NCI-H2227 treated with DMSO at 0.1 percent for 48 hours (cell line): ENCODE results near the gene LRRC56.

ENCODE experiments used
- DNase-seq: peaks from one replicate; lab custom pipeline; 2025; lab: John Stamatoyannopoulos, UW

LRRC56 gene

GRCh38 chr11:536841-537621 is at the start of gene LRRC56:
LRRC56 (plus strand) TSS chr11:537527; CDS start chr11:540685, 3,158 bp downstream.
- no peak for DNase-seq

DNA sequence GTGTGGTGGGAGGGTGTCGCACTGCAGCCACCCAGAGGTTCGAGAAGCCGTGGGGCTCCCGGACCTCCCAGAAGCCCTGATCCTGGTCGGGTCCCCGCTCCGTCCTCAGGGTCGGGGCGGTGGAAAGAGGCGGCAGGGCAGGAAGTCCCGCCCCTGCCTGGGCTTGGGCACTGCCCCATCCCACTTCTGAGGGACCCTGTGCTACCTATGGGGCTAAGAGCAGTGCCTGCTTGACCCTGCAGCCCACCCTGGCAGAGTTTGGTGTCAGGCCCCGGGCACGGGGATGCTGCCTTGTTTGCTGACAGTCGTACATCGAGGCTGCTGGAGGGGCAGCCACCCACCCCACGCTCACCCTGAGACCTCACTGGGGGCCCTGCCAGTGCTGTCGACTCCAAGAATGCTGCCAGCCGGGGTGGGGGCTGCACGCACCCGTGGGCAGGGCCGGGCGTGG is 49.7 kb upstream of the LRRC56 start:
- no peak for DNase-seq

GRCh38 chr11:488062-488461 is 49.3 kb upstream of the LRRC56 start:
- DNase-seq = no peak

GRCh38 chr11:488579-488978 is 48.7 kb upstream of the LRRC56 start:
- no peak for DNase-seq

DNA sequence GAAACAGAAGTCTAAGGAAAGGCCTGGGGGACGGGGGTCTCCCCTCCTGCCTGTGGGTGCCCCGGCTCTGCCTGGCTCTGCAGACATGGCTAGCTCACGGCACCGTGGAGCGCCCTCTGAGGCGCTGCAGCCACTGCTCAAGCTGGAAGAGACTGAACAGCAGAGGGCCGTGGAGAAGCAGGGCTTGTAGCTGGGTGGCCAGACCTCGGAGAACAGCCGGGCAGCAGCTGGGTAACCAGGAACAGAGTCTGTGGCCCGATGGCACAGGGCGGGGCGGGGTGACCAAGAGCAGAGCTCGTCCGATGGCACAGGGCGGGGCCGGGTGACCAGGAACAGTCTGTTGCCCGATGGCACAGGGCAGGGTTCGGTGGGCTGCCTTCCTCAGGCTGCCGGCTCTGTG is 48.3 kb upstream of the LRRC56 start:
- no peak for DNase-seq

GRCh38 chr11:489610-490185 is 47.6 kb upstream of the LRRC56 start:
- DNase-seq = no peak

- DNase-seq = no peak
Measured at GRCh38 chr11:490186-490929, 47.0 kb upstream of the LRRC56 start.

GRCh38 chr11:490930-491260 is 46.4 kb upstream of the LRRC56 start:
- no peak for DNase-seq

- DNase-seq = no peak
Measured at GRCh38 chr11:491358-491757, 46.0 kb upstream of the LRRC56 start.

DNA sequence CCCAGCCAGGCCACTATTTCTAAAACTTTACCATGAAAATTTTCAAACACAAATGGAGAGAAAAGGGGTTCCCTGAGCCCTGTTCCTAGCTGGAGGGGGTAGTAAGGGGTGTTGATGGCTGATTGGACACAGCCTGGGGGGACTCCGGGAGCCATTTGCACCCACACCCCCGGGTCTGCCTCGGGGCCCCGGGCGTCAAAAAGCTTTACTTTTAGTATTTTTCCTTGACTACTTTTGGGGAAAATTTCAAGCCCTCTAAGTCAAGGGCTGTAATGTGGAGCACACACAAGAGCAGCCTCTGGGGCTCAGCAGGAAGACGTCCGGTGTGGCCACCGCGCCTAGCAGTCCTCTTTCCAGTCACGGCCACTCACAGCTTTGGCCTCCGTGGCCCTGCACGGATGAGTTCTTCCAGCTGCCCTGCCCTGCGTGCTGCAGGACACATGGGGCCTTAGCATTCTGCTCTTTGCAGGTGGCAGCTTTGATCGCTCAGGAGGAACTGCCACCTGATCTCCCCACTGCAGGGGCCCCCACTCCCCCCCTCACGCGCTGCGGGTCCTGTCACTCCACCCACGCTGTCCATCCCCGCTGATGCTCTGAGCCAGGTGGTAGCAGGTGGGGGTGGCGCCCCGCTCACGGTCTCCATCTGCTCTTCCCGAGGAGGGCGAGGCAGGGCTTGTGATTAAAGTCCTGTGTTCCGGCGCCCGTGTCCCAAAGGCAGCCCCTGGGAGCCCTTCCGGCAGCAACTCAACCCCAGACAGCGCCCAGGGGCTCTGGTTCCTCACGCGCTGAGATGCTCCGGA is 44.7 kb upstream of the LRRC56 start:
- no peak for DNase-seq

DNA sequence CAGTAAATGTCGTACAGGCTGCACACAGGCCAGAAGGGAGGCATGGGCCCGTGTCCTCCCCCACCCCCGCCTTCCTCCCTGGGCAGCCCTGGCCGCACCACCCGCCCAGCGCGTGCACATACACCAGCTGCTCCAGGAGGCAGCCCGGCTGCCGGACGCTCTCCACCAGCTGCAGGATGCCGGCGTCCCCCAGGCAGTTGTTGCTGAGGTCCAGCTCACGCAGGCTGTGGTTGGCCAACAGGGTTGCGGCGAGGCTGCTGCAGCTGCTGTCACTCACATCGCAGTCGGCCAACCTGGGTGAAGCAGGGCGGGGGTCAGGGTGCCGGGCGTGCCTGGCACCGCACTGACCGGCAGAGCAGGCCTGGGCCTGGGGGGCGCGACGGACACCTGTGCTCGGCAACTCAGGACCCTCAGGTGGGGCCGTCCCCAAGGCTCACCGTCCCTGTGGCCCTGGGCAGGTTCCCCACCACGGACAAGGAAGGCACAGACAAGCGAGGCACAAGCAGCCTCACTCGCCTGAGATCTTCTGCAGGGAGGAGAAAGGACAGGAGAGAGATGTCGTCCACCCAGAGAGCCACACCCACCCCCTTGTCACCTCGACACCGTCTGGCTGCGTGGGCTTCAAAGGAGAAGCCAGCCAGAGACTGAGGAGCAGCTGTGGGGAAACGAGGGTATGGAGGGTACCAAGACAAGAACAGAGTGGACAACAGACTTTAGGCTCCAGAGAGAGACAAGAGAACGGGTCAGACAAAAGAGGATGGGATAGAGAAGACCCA is 42.4 kb upstream of the LRRC56 start:
- no peak for DNase-seq

- no peak for DNase-seq
Measured at GRCh38 chr11:495537-495931, 41.8 kb upstream of the LRRC56 start.

GRCh38 chr11:496834-497564 is 40.3 kb upstream of the LRRC56 start:
- no peak for DNase-seq

DNA sequence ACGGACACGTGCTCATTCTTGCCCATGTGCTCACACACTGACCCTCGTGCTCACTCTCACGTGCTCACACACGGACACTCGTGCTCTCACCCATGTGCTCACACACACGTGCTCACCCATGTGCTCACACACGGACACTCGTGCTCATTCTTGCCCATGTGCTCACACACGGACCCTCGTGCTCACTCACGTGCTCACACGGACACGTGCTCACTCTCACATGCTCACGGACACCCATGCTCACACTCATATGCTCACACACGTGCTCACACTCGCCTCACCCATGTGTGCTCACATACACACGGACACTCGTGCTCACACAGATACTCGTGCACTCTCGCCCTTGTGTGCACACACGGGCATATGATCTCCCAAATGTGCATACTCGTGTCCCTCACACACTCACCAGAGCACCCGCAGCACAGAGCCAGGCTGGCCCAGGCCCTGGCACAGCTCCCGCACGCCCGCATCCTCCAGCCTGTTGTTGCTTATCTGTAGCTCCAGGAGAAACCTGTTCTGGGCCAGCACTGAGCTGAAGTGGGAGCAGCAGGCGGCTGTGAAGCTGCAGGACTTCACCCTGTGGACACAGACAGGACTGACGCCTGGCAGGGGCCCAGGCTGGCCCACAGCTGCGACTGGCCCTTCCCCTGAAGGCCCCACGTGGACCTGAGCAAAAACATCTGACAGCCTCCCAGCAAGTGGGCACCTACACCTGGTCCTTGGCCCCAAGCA is 39.6 kb upstream of the LRRC56 start:
- DNase-seq = no peak

DNA sequence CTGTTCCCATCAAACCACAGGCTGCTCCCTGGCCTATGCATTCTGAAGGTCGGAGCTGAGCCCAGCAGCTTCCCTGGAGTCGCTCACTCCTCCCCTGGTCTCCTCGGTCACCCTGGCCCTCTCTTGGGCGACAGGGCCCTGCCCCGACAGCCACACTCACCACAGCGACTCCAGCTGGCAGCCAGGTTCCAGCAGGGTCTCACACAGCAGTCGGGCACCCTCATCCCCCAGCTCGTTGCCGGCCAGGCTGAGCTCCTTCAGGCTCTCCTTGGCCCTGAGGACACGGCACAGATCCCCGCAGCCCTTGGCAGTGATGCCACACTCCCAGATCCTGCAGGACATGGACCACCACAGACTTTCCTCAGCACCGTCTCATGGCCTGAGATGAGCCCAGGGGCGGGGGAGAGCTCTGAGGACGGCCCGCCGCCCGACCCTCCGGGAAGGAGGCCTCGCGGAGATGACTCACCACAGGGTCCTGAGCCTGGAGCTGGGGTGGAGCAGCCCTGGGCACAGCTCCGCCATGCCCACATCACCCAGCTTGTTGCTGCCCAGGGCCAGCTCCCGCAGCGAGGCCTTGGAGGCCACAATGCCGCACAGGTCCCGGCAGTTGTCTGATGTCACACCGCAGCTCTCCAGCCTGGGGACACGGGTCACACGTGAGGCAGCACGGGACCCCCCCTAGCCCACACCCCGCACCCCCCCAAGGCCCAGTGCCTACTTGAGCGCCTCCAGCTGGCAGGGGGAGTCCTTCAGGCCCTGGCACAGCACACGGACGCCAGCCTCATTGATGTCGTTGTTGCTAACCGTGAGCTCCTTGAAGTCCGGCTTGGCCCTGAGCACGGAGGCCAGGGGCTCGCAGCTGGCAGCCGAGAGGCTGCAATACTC is 38.8 kb upstream of the LRRC56 start:
- no peak for DNase-seq

- DNase-seq = no peak
Measured at GRCh38 chr11:499201-500076, 37.9 kb upstream of the LRRC56 start.

- no peak for DNase-seq
Measured at GRCh38 chr11:501001-501682, 36.2 kb upstream of the LRRC56 start.
